ENCODE data around the gene LHB.
"Not testable (repeated sequence)": the region's sequence is repeated elsewhere in the genome, so short reads cannot be mapped to it uniquely, and the experiment has no call there.

- not testable (repeated sequence) for TF ChIP-seq POLR2A (IDR thresholded peaks at IDR 0.05); CTCF (IDR thresholded peaks at IDR 0.05 in 4 of 5, conservative IDR thresholded peaks at IDR 0.05 in 1 of 5)
Measured at GRCh38 chr19:49043548-49043947, 26.7 kb upstream of the LHB start, which contains the start of gene CGB5.
